C4-2B (cell line): ENCODE measurements around the gene KAT5.

ENCODE experiments used
- ZFX ChIP-seq: fragments of 450-650 bp; IDR thresholded peaks from 2 replicates; pipeline ENCODE4 v1.6.1; 2017
- TF ChIP-seq, protein P1 (sequence below): fragments of 450-650 bp; conservative IDR thresholded peaks from 2 replicates; pipeline ENCODE4 v1.5.1; 2017; ENCODE audit warnings: mild to moderate bottlenecking

DNA sequence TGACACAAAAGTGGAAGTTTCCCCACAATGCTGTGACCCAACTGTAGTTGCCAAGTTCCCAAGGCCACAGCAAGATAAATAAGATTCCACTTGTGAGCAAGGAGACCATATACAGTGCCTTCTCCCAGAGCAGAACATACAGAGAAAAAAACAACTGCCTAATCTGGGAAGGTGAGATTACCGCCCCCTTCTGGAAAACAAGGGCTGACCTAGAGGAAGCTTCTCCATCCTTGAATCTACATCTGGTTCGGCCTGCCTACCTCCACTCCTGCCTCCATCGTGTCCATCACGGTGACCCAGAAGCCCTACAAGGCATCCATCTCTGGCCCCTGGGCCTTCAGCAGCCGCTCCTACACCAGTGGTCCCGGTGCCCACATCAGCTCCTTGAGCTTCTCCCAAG lies 14.6 kb downstream of the KAT5 start:
- TF ChIP-seq, protein P1, sequence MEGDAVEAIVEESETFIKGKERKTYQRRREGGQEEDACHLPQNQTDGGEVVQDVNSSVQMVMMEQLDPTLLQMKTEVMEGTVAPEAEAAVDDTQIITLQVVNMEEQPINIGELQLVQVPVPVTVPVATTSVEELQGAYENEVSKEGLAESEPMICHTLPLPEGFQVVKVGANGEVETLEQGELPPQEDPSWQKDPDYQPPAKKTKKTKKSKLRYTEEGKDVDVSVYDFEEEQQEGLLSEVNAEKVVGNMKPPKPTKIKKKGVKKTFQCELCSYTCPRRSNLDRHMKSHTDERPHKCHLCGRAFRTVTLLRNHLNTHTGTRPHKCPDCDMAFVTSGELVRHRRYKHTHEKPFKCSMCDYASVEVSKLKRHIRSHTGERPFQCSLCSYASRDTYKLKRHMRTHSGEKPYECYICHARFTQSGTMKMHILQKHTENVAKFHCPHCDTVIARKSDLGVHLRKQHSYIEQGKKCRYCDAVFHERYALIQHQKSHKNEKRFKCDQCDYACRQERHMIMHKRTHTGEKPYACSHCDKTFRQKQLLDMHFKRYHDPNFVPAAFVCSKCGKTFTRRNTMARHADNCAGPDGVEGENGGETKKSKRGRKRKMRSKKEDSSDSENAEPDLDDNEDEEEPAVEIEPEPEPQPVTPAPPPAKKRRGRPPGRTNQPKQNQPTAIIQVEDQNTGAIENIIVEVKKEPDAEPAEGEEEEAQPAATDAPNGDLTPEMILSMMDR = peak; percentile 31; the same call in 1 of the 2 replicates
- TF ChIP-seq ZFX = no peak
